AG09309 (cell line): Measurements from ENCODE around the gene DNAH14.

ENCODE experiments used
- DNase-seq: peaks from one replicate; pipeline ENCODE4 v3.0.0-alpha.2; 2010; ENCODE audit warnings: low read depth
- H3K4me3 ChIP-seq: 2 replicates; pipeline ENCODE4 v1.5.1; 2011; ENCODE audit warnings: mild to moderate bottlenecking, low read depth, low read length, moderate library complexity; ENCODE audit not compliant: control insufficient read depth
- CTCF ChIP-seq: IDR thresholded peaks from 2 replicates; pipeline ENCODE4 v1.5.1; 2011; ENCODE audit warnings: mild to moderate bottlenecking, low read depth, low read length, inconsistent platforms; ENCODE audit not compliant: insufficient read depth, control insufficient read depth; ENCODE audit errors: missing control alignments

The DNAH14 gene

GRCh38 chr1:225350872-225351271, 421.4 kb downstream of the DNAH14 start:
- no peak for TF ChIP-seq CTCF
- DNase-seq, result no peak
- H3K4me3 ChIP-seq, result no peak overlapping the region

GRCh38 chr1:225354906-225355305, 425.4 kb downstream of the DNAH14 start:
- TF ChIP-seq CTCF, result no peak
- no peak overlapping the region for H3K4me3 ChIP-seq
- no peak for DNase-seq

GRCh38 chr1:225355863-225356262, 426.4 kb downstream of the DNAH14 start:
- no peak for DNase-seq
- TF ChIP-seq CTCF, result no peak
- no peak overlapping the region for H3K4me3 ChIP-seq

GRCh38 chr1:225360119-225360518, 430.6 kb downstream of the DNAH14 start:
- H3K4me3 ChIP-seq, result no peak overlapping the region
- no peak for DNase-seq
- no peak for TF ChIP-seq CTCF

- DNase-seq, result no peak
- H3K4me3 ChIP-seq, result no peak overlapping the region
- TF ChIP-seq CTCF, result no peak
Observed at GRCh38 chr1:225361176-225361575, 431.7 kb downstream of the DNAH14 start.

- no peak for DNase-seq
- TF ChIP-seq CTCF, result no peak
- no peak overlapping the region for H3K4me3 ChIP-seq
Observed at GRCh38 chr1:225362805-225363204, 433.3 kb downstream of the DNAH14 start.

- no peak for TF ChIP-seq CTCF
- no peak for DNase-seq
- no peak overlapping the region for H3K4me3 ChIP-seq
Observed at GRCh38 chr1:225364439-225364838, 435.0 kb downstream of the DNAH14 start.
